Upper lobe of left lung (tissue), 6 donors: ENCODE measurements around the gene RUNX1. TPM values are rescaled to one million over a fixed set of nuclear protein-coding genes. Genes with fewer than 3 reads are reported as not detected.
A peak's percentile ranks its signal among the peaks of the same experiment; 100 is the strongest.

Source experiments
- ATAC-seq, 2 donors: fragments of 200-7000 bp; cut with Tn5 transposase; one replicate each; pipeline ENCODE4 v1.9.1; 2022; ENCODE audit warnings: mild to moderate bottlenecking in 2 of 2, moderate library complexity in 2 of 2; ENCODE audit not compliant: low FRiP score in 2 of 2
- DNase-seq, 2 donors: peaks; one replicate each; pipeline ENCODE4 v3.0.0-alpha.2; 2019 to 2020
- H3K27ac ChIP-seq, 4 donors: fragments of 200-600 bp; sonication (generic); one replicate each; pipeline ENCODE4 v1.5.1; 2016 to 2019
- H3K27me3 ChIP-seq, 4 donors: fragments of 200-600 bp; sonication (generic); one replicate each; pipeline ENCODE4 v1.5.1; 2017 to 2019
- H3K36me3 ChIP-seq, 4 donors: fragments of 200-600 bp; sonication (generic); one replicate each; pipeline ENCODE4 v1.5.1; 2016 to 2019
- H3K4me1 ChIP-seq, 4 donors: fragments of 200-600 bp; sonication (generic); one replicate each; pipeline ENCODE4 v1.5.1; 2018 to 2019
- H3K4me3 ChIP-seq, 4 donors: fragments of 200-600 bp; sonication (generic); one replicate each; pipeline ENCODE4 v1.5.1; 2017 to 2019; ENCODE audit warnings: mild to moderate bottlenecking in 2 of 4, moderate library complexity in 1 of 4
- H3K9me3 ChIP-seq, 4 donors: fragments of 200-600 bp; sonication (generic); one replicate each; pipeline ENCODE4 v1.5.1; 2018 to 2019
- CTCF ChIP-seq, 6 experiments: fragments of 450-650 bp in 4 of 6; fragments of 200-600 bp in 2 of 6; sonication (generic) in 2 of 6; IDR thresholded peaks; one replicate each; pipeline ENCODE4 v1.5.1; 2016 to 2019; ENCODE audit warnings: antibody characterized with exemption in 6 of 6
- EP300 ChIP-seq, 4 donors: sonication (generic); formaldehyde crosslinking; IDR thresholded peaks; one replicate each; pipeline ENCODE4 v1.5.1; 2017; ENCODE audit warnings: antibody characterized with exemption in 4 of 4, control low read depth in 2 of 4
- POLR2A ChIP-seq, 4 donors: fragments of 450-650 bp; IDR thresholded peaks; one replicate each; pipeline ENCODE4 v1.5.1; 2016 to 2017; ENCODE audit warnings: antibody characterized with exemption in 4 of 4, mild to moderate bottlenecking in 2 of 4
- POLR2AphosphoS5 ChIP-seq, 2 donors: sonication (generic); formaldehyde crosslinking; IDR thresholded peaks; one replicate each; pipeline ENCODE4 v1.5.1; 2017; ENCODE audit warnings: antibody characterized with exemption in 2 of 2
- WGBS, 2 donors: methylation state at CpG; one replicate each; pipeline ENCODE4 v1.1.5; 2017 to 2018; 5-methylcytosine and 5-hydroxymethylcytosine counted together
- total RNA-seq, 6 donors: library from RNA; depleted of rRNA in 4 of 6; stranded (reverse); fragments of >200 nt in 4 of 6; gene quantifications; one replicate each; pipeline versions ENCODE4 v1.1.0 to v1.2.1, GENCODE V29; 2016 to 2021
- donor health status: DM: no; HTN: no; CAD: no; lungs with moderate emphysema.
- donor health status: DM: no; HTN: yes; CAD: no; lungs with severe emphysema.

The RUNX1 gene
- total RNA-seq, 6 donors from 2014 or later, result 62.2 to 252 (median 98.2) TPM

- H3K36me3 ChIP-seq, result peaks cover 7 to 62% (median 31%) of the 10 kb centered on the region in 4 donors
- DNase-seq, result no peak
- no peak for TF ChIP-seq CTCF (IDR thresholded peaks at IDR 0.05)
- no peak for TF ChIP-seq EP300 (IDR thresholded peaks at IDR 0.05)
- TF ChIP-seq POLR2A (IDR thresholded peaks at IDR 0.05), result no peak
- no peak for TF ChIP-seq POLR2AphosphoS5 (IDR thresholded peaks at IDR 0.05)
Measured at GRCh38 chr21:34852448-34852847, 196.7 kb downstream of the RUNX1 start.

GRCh38 chr21:34850166-34850690, 198.9 kb downstream of the RUNX1 start:
- WGBS, 2 donors, result 83 to 85% methylated on average over 10 to 11 of the region's 11 CpGs

More at GRCh38 chr21:34852448-34852847, 196.7 kb downstream of the RUNX1 start:
- no peaks in the 10 kb centered on the region for H3K27me3 ChIP-seq
- H3K4me3 ChIP-seq, result no peak overlapping the region
- WGBS, 2 donors, result 54 to 76% methylated on average over 3 of the region's 3 CpGs
- no peak overlapping the region for H3K27ac ChIP-seq
- H3K4me1 ChIP-seq, result peaks cover 0 to 9% (median 9%) of the 10 kb centered on the region in 4 donors
- no peak for ATAC-seq
- no peaks in the 10 kb centered on the region for H3K9me3 ChIP-seq

GRCh38 chr21:34846601-34847112, 202.4 kb downstream of the RUNX1 start:
- DNase-seq, result peak in 1 of 2 donors; percentile 74
- no peaks in the 10 kb centered on the region for H3K9me3 ChIP-seq
- TF ChIP-seq POLR2AphosphoS5 (IDR thresholded peaks at IDR 0.05) (no peak), POLR2A (IDR thresholded peaks at IDR 0.05) (peak in 1 of 4 donors; percentile 42)
- 58 to 64% methylated on average over 9 to 11 of the region's 11 CpGs for WGBS, 2 donors
- H3K27me3 ChIP-seq, result no peaks in the 10 kb centered on the region
- peaks cover 34 to 54% (median 47%) of the 10 kb centered on the region in 4 donors for H3K4me1 ChIP-seq
- ATAC-seq, result peak; percentile 52 to 84
- peaks cover 0 to 22% (median 8%) of the 10 kb centered on the region in 4 donors for H3K36me3 ChIP-seq
- H3K4me3 ChIP-seq, result no peak overlapping the region
- H3K27ac ChIP-seq, result peak overlapping the region; percentile 70 to 84 (median 78)

More at GRCh38 chr21:34850166-34850690, 198.9 kb downstream of the RUNX1 start:
- Histone ChIP-seq H3K9me3 (no peaks in the 10 kb centered on the region), H3K4me3 (no peak overlapping the region), H3K27ac (no peak overlapping the region), H3K4me1 (peaks cover 15 to 31% (median 28%) of the 10 kb centered on the region in 4 donors), H3K36me3 (peaks cover 0 to 44% (median 16%) of the 10 kb centered on the region in 4 donors), H3K27me3 (no peaks in the 10 kb centered on the region)
- ATAC-seq (no peak), DNase-seq (no peak)
- TF ChIP-seq EP300 (IDR thresholded peaks at IDR 0.05) (no peak), POLR2A (IDR thresholded peaks at IDR 0.05) (no peak), CTCF (IDR thresholded peaks at IDR 0.05) (no peak), POLR2AphosphoS5 (IDR thresholded peaks at IDR 0.05) (no peak)

GRCh38 chr21:34845521-34846451, 203.3 kb downstream of the RUNX1 start:
- Histone ChIP-seq H3K27me3 (no peaks in the 10 kb centered on the region), H3K27ac (peak overlapping the region; percentile 70 to 84 (median 80)), H3K4me3 (no peak overlapping the region), H3K9me3 (no peaks in the 10 kb centered on the region), H3K36me3 (peaks cover 0 to 19% (median 10%) of the 10 kb centered on the region in 4 donors), H3K4me1 (peaks cover 34 to 54% (median 47%) of the 10 kb centered on the region in 4 donors)
- peak in 1 of 2 donors; percentile 85 for DNase-seq
- 36 to 43% methylated on average over 7 to 8 of the region's 8 CpGs for WGBS, 2 donors
- peak; percentile 48 to 91 for ATAC-seq
- no peak for TF ChIP-seq CTCF (IDR thresholded peaks at IDR 0.05)
- TF ChIP-seq POLR2A (IDR thresholded peaks at IDR 0.05), result peak in 1 of 4 donors; percentile 30
- TF ChIP-seq EP300 (IDR thresholded peaks at IDR 0.05), result peak in 1 of 4 donors; percentile 32
- TF ChIP-seq POLR2AphosphoS5 (IDR thresholded peaks at IDR 0.05), result peak in 1 of 2 donors; percentile 48

GRCh38 chr21:34844924-34845238, 204.2 kb downstream of the RUNX1 start:
- Histone ChIP-seq H3K36me3 (peaks cover 0 to 14% (median 8%) of the 10 kb centered on the region in 4 donors), H3K4me1 (peaks cover 34 to 58% (median 48%) of the 10 kb centered on the region in 4 donors), H3K27ac (peak overlapping the region; percentile 70 to 84 (median 80)), H3K4me3 (no peak overlapping the region), H3K9me3 (no peaks in the 10 kb centered on the region), H3K27me3 (no peaks in the 10 kb centered on the region)
- WGBS, 2 donors, result 33% methylated on average over 4 of the region's 4 CpGs; no CpG with 5 or more reads in 1 of the 2 donors
- TF ChIP-seq POLR2A (IDR thresholded peaks at IDR 0.05) (peak in 1 of 4 donors; percentile 3), CTCF (IDR thresholded peaks at IDR 0.05) (no peak)
- DNase-seq (no peak), ATAC-seq (no peak)
